Endothelial cell of umbilical vein (primary cell): ENCODE data around the gene TMEM121. TPM values are rescaled to one million over a fixed set of nuclear protein-coding genes. Genes with fewer than 3 reads are reported as not detected.

ENCODE experiments used
- BruUV-seq: library from RNA; stranded (reverse); fragments of 400-500 nt; replicated peaks from 2 replicates; lab custom pipeline; 2021; lab: Mats Ljungman, UMichigan
- CTCF ChIA-PET: fragments of 300-600, 350-600 bp; sonication (Branson Sonifier 250); formaldehyde crosslinking; loops from one replicate; lab custom pipeline; 2021; ENCODE audit warnings: antibody characterized with exemption, inconsistent platforms; lab: Charles Lee
- POLR2A ChIA-PET: fragments of 300-600, 350-600 bp; sonication (Branson Sonifier 250); formaldehyde crosslinking; loops from one replicate; lab custom pipeline; 2021; ENCODE audit warnings: antibody characterized with exemption, inconsistent platforms; lab: Charles Lee
- DNase-seq: peaks from one replicate; pipeline ENCODE4 v3.0.0-alpha.2; 2011; ENCODE audit warnings: low read depth, low spot score
- FAIRE-seq: peaks from 2 replicates; lab custom pipeline; 2011; peaks lifted over from hg19 to GRCh38; lab: Jason Lieb, UNC
- H2AFZ ChIP-seq: 2 replicates; pipeline ENCODE4 v1.6.0; 2012; ENCODE audit warnings: low read depth, low read length, control low read depth, inconsistent platforms
- H3K27ac ChIP-seq: 2 replicates; pipeline ENCODE4 v1.5.1; 2011; ENCODE audit warnings: low read depth, mild to moderate bottlenecking, control low read depth, low read length, moderate library complexity; ENCODE audit not compliant: insufficient read depth
- H3K27me3 ChIP-seq, 2 experiments: 2 replicates each; pipeline versions ENCODE4 v1.6.0 to v1.6.1; 2011; ENCODE audit warnings: low read length in 2 of 2, mixed read lengths in 1 of 2; ENCODE audit not compliant: control insufficient read depth in 2 of 2, insufficient read depth in 2 of 2
- H3K36me3 ChIP-seq, 2 experiments: 2 replicates in 1 of 2; 3 replicates in 1 of 2; pipeline ENCODE4 v1.5.1; 2011; ENCODE audit warnings: low read length in 2 of 2, mild to moderate bottlenecking in 1 of 2, moderate library complexity in 1 of 2; ENCODE audit not compliant: control insufficient read depth in 2 of 2, insufficient read depth in 2 of 2; ENCODE audit errors: extremely low read depth in 1 of 2
- H3K4me1 ChIP-seq: 3 replicates; pipeline ENCODE4 v1.5.1; 2011; ENCODE audit warnings: mild to moderate bottlenecking, low read length; ENCODE audit not compliant: control insufficient read depth, insufficient read depth; ENCODE audit errors: extremely low read depth
- H3K4me2 ChIP-seq: 2 replicates; pipeline ENCODE4 v1.6.1; 2011; ENCODE audit warnings: low read length, control low read depth, mixed read lengths; ENCODE audit not compliant: insufficient read depth
- H3K4me3 ChIP-seq, 3 experiments: fragments of 200-600 bp in 1 of 3; sonication (generic), shearing (Covaris generic) in 1 of 3; replicated peaks in 1 of 3; 2 replicates each; pipeline ENCODE4 v1.5.1; 2011 to 2016; ENCODE audit warnings: control low read depth in 3 of 3, low read length in 3 of 3, mild to moderate bottlenecking in 2 of 3, inconsistent platforms in 1 of 3, low read depth in 1 of 3, moderate library complexity in 1 of 3; ENCODE audit not compliant: insufficient read depth in 1 of 3
- H3K79me2 ChIP-seq: 2 replicates; pipeline ENCODE4 v1.6.0; 2012; ENCODE audit warnings: low read length, inconsistent platforms; ENCODE audit not compliant: control insufficient read depth, insufficient read depth
- H3K9ac ChIP-seq: replicated peaks from 2 replicates; pipeline ENCODE3; 2011; ENCODE audit warnings: low read length, control low read depth; ENCODE audit not compliant: insufficient read depth; ENCODE audit errors: extremely low read depth
- H3K9me1 ChIP-seq: replicated peaks from 3 replicates; pipeline ENCODE4 v1.6.0; 2011; ENCODE audit warnings: mild to moderate bottlenecking, low read length; ENCODE audit not compliant: control insufficient read depth, insufficient read depth; ENCODE audit errors: extremely low read depth
- H3K9me3 ChIP-seq: replicated peaks from 2 replicates; pipeline ENCODE4 v1.5.1; 2012; ENCODE audit warnings: low read length, inconsistent platforms; ENCODE audit not compliant: control insufficient read depth, insufficient read depth
- H4K20me1 ChIP-seq: replicated peaks from 2 replicates; pipeline ENCODE3; 2011; ENCODE audit warnings: mild to moderate bottlenecking, low read length; ENCODE audit not compliant: control insufficient read depth, insufficient read depth; ENCODE audit errors: extremely low read depth
- EZH2 ChIP-seq: IDR thresholded peaks from 2 replicates; pipeline ENCODE4 v1.6.1; 2012; ENCODE audit warnings: borderline replicate concordance, low read depth, mild to moderate bottlenecking, moderate library complexity, low read length, inconsistent platforms; ENCODE audit not compliant: severe bottlenecking
- FOS ChIP-seq: IDR thresholded peaks from 2 replicates; pipeline ENCODE4 v1.6.1; 2011; ENCODE audit warnings: mild to moderate bottlenecking, low read length, moderate library complexity, borderline replicate concordance; ENCODE audit not compliant: insufficient read depth
- GATA2 ChIP-seq: IDR thresholded peaks from 2 replicates; pipeline ENCODE4 v1.7.0; 2011; ENCODE audit warnings: low read depth, mild to moderate bottlenecking, moderate library complexity, mixed read lengths, low read length; ENCODE audit not compliant: insufficient read length, insufficient read depth
- JUN ChIP-seq: IDR thresholded peaks from 2 replicates; pipeline ENCODE4 v1.6.1; 2011; ENCODE audit warnings: borderline replicate concordance, low read depth; ENCODE audit not compliant: insufficient read length, insufficient read depth
- MYC ChIP-seq: IDR thresholded peaks from one replicate; pipeline ENCODE4 v1.6.1; 2011; ENCODE audit warnings: mild to moderate bottlenecking, low read depth, low read length
- POLR2A ChIP-seq: IDR thresholded peaks from 2 replicates; pipeline ENCODE4 v1.6.1; 2012; ENCODE audit warnings: low read depth, mild to moderate bottlenecking, control low read depth, low read length
- POLR2AphosphoS5 ChIP-seq: IDR thresholded peaks from 2 replicates; pipeline ENCODE4 v1.6.1; 2012; ENCODE audit warnings: low read depth, mild to moderate bottlenecking, control low read depth, low read length, moderate library complexity; ENCODE audit not compliant: insufficient read depth
- dilution Hi-C: fragments of 300-500 bp; cut with MboI; formaldehyde crosslinking; loops from one replicate; pipeline ENCODE4 v1.15.0; 2019; ENCODE audit warnings: low sequenced_read_pairs; ENCODE audit not compliant: extremely low pct_ligation_motif_present
- intact Hi-C: fragments of 100-400 bp; cut with micrococcal nuclease; formaldehyde crosslinking; loops from one replicate; pipeline ENCODE4 v1.10.0; 2022
- polyA plus RNA-seq, 4 experiments: library from polyadenylated mRNA; depleted of rRNA in 3 of 4; stranded (reverse) in 3 of 4; unstranded in 1 of 4; fragments of >200 nt; gene quantifications; 2 replicates each; pipeline versions ENCODE4 v1.2.1 to v1.2.3, GENCODE V29; 2011 to 2012; ENCODE audit warnings: missing spikeins in 1 of 4
- total RNA-seq: library from RNA; stranded (reverse); gene quantifications from 2 replicates; pipeline ENCODE4 v1.2.3, GENCODE V29; 2021
- TF ChIP-seq, protein P1 (sequence below), 2 donors: IDR thresholded peaks; 1 replicate in 1 of 2; 2 replicates in 1 of 2; pipeline ENCODE4 v1.5.1; 2011; ENCODE audit warnings: low read length in 2 of 2, mild to moderate bottlenecking in 2 of 2, moderate library complexity in 2 of 2, control low read depth in 1 of 2, inconsistent platforms in 1 of 2, low read depth in 1 of 2; ENCODE audit not compliant: insufficient read depth in 1 of 2; ENCODE audit errors: extremely low read depth in 1 of 2
- TF ChIP-seq, protein P2 (sequence below): IDR thresholded peaks from 2 replicates; pipeline ENCODE4 v1.6.1; 2011; ENCODE audit not compliant: insufficient read depth, insufficient read length

Gene TMEM121
- total and polyA plus RNA-seq, 2 donors (not counting 3 experiments of a cell fraction or from before 2014, with no cell fraction given): 4.8 to 7.7 TPM

DNA sequence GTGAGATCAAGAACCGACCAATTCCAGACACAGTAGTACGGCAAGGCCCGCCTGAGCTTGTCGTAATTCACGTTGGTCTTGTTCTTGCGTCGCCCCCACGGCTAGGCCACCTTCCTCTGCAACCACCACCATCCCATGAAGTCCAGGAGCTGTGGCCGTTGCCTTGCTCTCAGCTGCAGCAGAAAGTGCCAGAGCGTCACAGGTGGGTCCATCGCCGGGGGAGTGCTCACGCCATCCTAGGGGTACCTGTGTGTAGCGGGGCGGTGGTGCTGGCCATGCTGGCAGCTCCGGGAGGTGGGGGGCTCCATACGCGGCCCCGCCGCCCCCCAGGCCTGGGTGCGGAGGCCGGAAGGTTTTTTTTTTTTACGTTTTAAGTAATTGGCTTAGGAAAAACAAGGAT lies 23.1 kb downstream of the TMEM121 start:
- dilution Hi-C loops: no loop called here
- no peaks in the 10 kb centered on the region for H3K9me3 ChIP-seq

More for the DNA sequence above, 23.1 kb downstream of the TMEM121 start:
- Histone ChIP-seq H3K9ac (no peak overlapping the region), H3K27me3 (no peaks in the 10 kb centered on the region), H3K79me2 (no peaks in the 10 kb centered on the region), H2AFZ (no peak overlapping the region), H3K27ac (no peak overlapping the region), H3K4me1 (no peaks in the 10 kb centered on the region), H3K4me3 (no peak overlapping the region), H3K36me3 (no peaks in the 10 kb centered on the region), H3K4me2 (no peak overlapping the region), H4K20me1 (no peaks in the 10 kb centered on the region), H3K9me1 (no peaks in the 10 kb centered on the region)
- FAIRE-seq (no peak), DNase-seq (no peak)
- ChIA-PET POLR2A (no interaction called here), CTCF (no interaction called here)
- TF ChIP-seq, protein P1, sequence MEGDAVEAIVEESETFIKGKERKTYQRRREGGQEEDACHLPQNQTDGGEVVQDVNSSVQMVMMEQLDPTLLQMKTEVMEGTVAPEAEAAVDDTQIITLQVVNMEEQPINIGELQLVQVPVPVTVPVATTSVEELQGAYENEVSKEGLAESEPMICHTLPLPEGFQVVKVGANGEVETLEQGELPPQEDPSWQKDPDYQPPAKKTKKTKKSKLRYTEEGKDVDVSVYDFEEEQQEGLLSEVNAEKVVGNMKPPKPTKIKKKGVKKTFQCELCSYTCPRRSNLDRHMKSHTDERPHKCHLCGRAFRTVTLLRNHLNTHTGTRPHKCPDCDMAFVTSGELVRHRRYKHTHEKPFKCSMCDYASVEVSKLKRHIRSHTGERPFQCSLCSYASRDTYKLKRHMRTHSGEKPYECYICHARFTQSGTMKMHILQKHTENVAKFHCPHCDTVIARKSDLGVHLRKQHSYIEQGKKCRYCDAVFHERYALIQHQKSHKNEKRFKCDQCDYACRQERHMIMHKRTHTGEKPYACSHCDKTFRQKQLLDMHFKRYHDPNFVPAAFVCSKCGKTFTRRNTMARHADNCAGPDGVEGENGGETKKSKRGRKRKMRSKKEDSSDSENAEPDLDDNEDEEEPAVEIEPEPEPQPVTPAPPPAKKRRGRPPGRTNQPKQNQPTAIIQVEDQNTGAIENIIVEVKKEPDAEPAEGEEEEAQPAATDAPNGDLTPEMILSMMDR (IDR thresholded peaks at IDR 0.05; ENCODE audit: extremely low read depth in 1 of 2, insufficient read depth in 1 of 2, low read depth in 1 of 2, low read length in 2 of 2): no peak
- TF ChIP-seq EZH2 (no peak), POLR2AphosphoS5 (no peak), FOS (no peak), MYC (no peak), POLR2A (no peak), JUN (no peak), GATA2 (no peak)
- TF ChIP-seq, protein P2, sequence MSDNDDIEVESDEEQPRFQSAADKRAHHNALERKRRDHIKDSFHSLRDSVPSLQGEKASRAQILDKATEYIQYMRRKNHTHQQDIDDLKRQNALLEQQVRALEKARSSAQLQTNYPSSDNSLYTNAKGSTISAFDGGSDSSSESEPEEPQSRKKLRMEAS: no peak
- no TSS peak for BruUV-seq
- intact Hi-C loops: no loop called here
